ENCODE data around the gene VCX. TPM values are rescaled to one million over a fixed set of nuclear protein-coding genes. Genes with fewer than 3 reads are reported as not detected.

VCX gene
- total RNA-seq, 3 donors from 2014 or later = not detected

GRCh38 chrX:7841084-7841805 lies 1.7 kb upstream of the VCX start:
- Histone ChIP-seq H3K36me3 (no peaks in the 10 kb centered on the region), H3K4me3 (no peak overlapping the region), H3K4me1 (no peaks in the 10 kb centered on the region), H3K9me3 (no peaks in the 10 kb centered on the region), H3K27me3 (no peaks in the 10 kb centered on the region), H3K27ac (no peak overlapping the region)
- no peak for DNase-seq (ENCODE audit: low spot score in 2 of 2)
- intact Hi-C loops (cut with DNase I; ENCODE audit: low total_unique reads) = no loop called here
- TF ChIP-seq POLR2A (IDR thresholded peaks at IDR 0.05) (no peak), POLR2AphosphoS5 (IDR thresholded peaks at IDR 0.05) (no peak)
- TF ChIP-seq, protein P1, sequence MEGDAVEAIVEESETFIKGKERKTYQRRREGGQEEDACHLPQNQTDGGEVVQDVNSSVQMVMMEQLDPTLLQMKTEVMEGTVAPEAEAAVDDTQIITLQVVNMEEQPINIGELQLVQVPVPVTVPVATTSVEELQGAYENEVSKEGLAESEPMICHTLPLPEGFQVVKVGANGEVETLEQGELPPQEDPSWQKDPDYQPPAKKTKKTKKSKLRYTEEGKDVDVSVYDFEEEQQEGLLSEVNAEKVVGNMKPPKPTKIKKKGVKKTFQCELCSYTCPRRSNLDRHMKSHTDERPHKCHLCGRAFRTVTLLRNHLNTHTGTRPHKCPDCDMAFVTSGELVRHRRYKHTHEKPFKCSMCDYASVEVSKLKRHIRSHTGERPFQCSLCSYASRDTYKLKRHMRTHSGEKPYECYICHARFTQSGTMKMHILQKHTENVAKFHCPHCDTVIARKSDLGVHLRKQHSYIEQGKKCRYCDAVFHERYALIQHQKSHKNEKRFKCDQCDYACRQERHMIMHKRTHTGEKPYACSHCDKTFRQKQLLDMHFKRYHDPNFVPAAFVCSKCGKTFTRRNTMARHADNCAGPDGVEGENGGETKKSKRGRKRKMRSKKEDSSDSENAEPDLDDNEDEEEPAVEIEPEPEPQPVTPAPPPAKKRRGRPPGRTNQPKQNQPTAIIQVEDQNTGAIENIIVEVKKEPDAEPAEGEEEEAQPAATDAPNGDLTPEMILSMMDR (IDR thresholded peaks at IDR 0.05) = no peak

DNA sequence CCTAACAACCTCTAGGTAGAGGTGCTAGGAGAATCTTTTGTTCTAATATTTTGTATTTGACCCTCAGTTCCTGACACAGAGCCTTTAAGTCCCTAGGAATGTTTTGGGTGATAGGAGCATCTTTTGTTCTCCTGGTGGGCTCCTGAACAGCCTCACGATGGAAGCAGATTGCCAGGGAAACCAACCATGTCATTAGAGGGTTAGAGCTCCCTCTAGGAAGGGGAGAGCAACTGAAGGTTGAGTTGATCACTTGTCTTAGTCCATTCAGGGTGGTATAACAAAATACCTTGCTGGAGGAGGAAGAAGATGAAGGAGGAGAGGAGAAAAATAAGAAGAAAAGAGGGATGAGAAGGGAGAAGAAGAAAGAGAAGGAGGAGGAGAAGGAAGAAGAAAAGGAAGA lies 9.2 kb downstream of the VCX start:
- H3K4me1 ChIP-seq = no peaks in the 10 kb centered on the region
- H3K4me3 ChIP-seq = no peak overlapping the region
- no peak for DNase-seq (ENCODE audit: low spot score in 2 of 2)
- H3K27ac ChIP-seq = no peak overlapping the region
- peaks cover 0 to 6% of the 10 kb centered on the region in 2 donors for H3K27me3 ChIP-seq
- H3K9me3 ChIP-seq = no peaks in the 10 kb centered on the region
- intact Hi-C loops (cut with DNase I; ENCODE audit: low total_unique reads) = no loop called here
- no peaks in the 10 kb centered on the region for H3K36me3 ChIP-seq
- TF ChIP-seq POLR2A (IDR thresholded peaks at IDR 0.05) (no peak), POLR2AphosphoS5 (IDR thresholded peaks at IDR 0.05) (no peak)
- TF ChIP-seq, protein P1 (IDR thresholded peaks at IDR 0.05) = no peak

DNA sequence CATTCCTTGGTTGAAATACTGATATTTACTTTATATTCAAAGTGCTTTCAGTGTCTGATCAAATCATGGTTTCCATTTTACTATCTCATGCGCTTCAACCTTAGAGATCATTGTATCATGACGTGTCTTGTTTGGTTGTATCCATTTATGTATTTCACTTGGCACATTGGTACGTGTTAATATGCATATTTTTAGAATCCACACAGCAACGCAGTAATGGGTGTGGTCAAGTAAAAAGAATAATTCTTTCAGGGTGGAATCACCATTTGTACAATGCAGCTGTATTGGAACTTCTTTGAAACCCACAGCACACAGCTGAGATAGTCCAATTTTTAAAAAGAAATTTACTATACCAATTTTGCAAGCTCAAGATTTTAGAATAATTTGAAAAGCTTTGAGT lies 29.1 kb downstream of the VCX start:
- TF ChIP-seq, protein P1 (IDR thresholded peaks at IDR 0.05) = no peak
- TF ChIP-seq POLR2A (IDR thresholded peaks at IDR 0.05) (no peak), POLR2AphosphoS5 (IDR thresholded peaks at IDR 0.05) (no peak)
- intact Hi-C loops (cut with DNase I; ENCODE audit: low total_unique reads) = no loop called here
- no peaks in the 10 kb centered on the region for H3K4me1 ChIP-seq

DNA sequence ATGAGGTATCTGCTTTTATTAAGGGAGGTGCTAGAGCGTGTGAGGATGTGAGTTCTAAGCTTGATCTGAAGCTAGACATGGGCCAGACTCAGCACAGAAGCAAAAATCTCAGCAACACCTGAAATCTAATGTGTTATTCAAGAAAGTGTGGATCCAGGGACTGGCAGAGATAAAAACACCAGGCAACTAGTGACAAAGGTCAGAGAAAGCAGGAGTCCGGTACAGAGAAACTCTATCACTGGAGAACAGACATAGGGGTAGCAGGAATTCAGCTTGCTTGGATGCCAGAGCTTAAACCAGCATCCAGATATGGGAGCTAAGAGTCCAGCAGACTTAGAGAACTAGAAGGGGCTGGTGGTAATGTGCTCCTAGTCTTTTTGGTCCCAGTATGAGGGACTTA lies 34.0 kb downstream of the VCX start:
- DNase-seq (ENCODE audit: low spot score in 2 of 2) = no peak

More for the DNA sequence above, 29.1 kb downstream of the VCX start:
- Histone ChIP-seq H3K27ac (no peak overlapping the region), H3K4me3 (no peak overlapping the region), H3K36me3 (no peaks in the 10 kb centered on the region), H3K9me3 (no peaks in the 10 kb centered on the region), H3K27me3 (peaks cover 0 to 13% of the 10 kb centered on the region in 2 donors)
- DNase-seq (ENCODE audit: low spot score in 2 of 2) = no peak

DNA sequence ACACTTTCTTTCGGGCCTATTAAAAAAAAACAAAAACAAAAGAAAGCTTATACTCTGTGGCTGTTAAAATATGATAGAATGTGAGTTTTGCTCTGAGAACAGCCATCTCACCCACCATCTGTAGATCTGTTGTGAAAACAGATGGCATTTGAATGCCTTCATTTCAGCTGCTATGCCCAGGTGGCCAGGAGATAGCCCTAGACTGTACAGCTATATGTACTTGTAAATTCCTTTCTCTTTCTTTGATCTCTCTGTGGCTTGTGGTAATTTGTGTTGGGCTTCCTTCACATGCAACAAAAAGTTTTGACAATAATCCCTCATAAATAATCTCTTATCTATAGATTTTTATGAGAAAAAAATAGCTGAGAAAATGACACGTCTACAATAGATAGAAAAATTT lies 46.2 kb downstream of the VCX start:
- H3K4me1 ChIP-seq = no peaks in the 10 kb centered on the region
- no peak for DNase-seq (ENCODE audit: low spot score in 2 of 2)
- H3K27me3 ChIP-seq = no peaks in the 10 kb centered on the region
- no peaks in the 10 kb centered on the region for H3K36me3 ChIP-seq
- H3K4me3 ChIP-seq = no peak overlapping the region
- intact Hi-C loops (cut with DNase I; ENCODE audit: low total_unique reads) = no loop called here
- no peak overlapping the region for H3K27ac ChIP-seq
- TF ChIP-seq, protein P1 (IDR thresholded peaks at IDR 0.05) = no peak
- TF ChIP-seq POLR2AphosphoS5 (IDR thresholded peaks at IDR 0.05) (no peak), POLR2A (IDR thresholded peaks at IDR 0.05) (no peak)
- no peaks in the 10 kb centered on the region for H3K9me3 ChIP-seq

More for the DNA sequence above, 34.0 kb downstream of the VCX start:
- H3K27me3 ChIP-seq = peaks cover 0 to 11% of the 10 kb centered on the region in 2 donors
- H3K36me3 ChIP-seq = no peaks in the 10 kb centered on the region
- intact Hi-C loops (cut with DNase I; ENCODE audit: low total_unique reads) = no loop called here
- TF ChIP-seq, protein P1 (IDR thresholded peaks at IDR 0.05) = no peak
- TF ChIP-seq POLR2A (IDR thresholded peaks at IDR 0.05) = no peak
- TF ChIP-seq POLR2AphosphoS5 (IDR thresholded peaks at IDR 0.05) = no peak
- H3K27ac ChIP-seq = no peak overlapping the region
- H3K4me3 ChIP-seq = no peak overlapping the region
- no peaks in the 10 kb centered on the region for H3K4me1 ChIP-seq
- no peaks in the 10 kb centered on the region for H3K9me3 ChIP-seq

All from breast epithelium (tissue), 4 donors.